Adrenal gland (tissue), 12 donors: ENCODE data around the gene GPR142. TPM values are rescaled to one million over a fixed set of nuclear protein-coding genes. Genes with fewer than 3 reads are reported as not detected.

Experiments
- DNase-seq, 7 donors: peaks; one replicate each; pipeline ENCODE4 v3.0.0-alpha.2; 2019 to 2020
- H3K27ac ChIP-seq, 5 donors: fragments of 200-600 bp; sonication (generic) in 4 of 5; 1 replicate in 3 of 5; 2 replicates in 2 of 5; pipeline versions ENCODE4 v1.5.1 to v1.8.0; 2016 to 2020; ENCODE audit warnings: mild to moderate bottlenecking in 1 of 5
- H3K27me3 ChIP-seq: fragments of 200-600 bp; 2 replicates; pipeline ENCODE4 v1.8.0; 2021
- H3K36me3 ChIP-seq, 2 donors: fragments of 200-600 bp; replicated peaks in 1 of 2; 1 replicate in 1 of 2; 2 replicates in 1 of 2; pipeline versions ENCODE4 v1.5.1 to v1.8.0; 2018 to 2022
- H3K4me1 ChIP-seq, 2 donors: fragments of 200-600 bp; replicated peaks in 1 of 2; 1 replicate in 1 of 2; 2 replicates in 1 of 2; pipeline versions ENCODE4 v1.5.1 to v1.8.0; 2018 to 2021
- H3K4me3 ChIP-seq, 4 donors: fragments of 200-600 bp; sonication (generic) in 3 of 4; one replicate each; pipeline ENCODE4 v1.5.1; 2016 to 2018
- H3K9me3 ChIP-seq, 3 donors: fragments of 200-600 bp; sonication (generic) in 1 of 3; replicated peaks in 1 of 3; 1 replicate in 2 of 3; 2 replicates in 1 of 3; pipeline versions ENCODE4 v1.5.1 to v1.8.0; 2016 to 2021
- CTCF ChIP-seq, 6 experiments: fragments of 450-650 bp in 4 of 6; fragments of 200-600 bp in 2 of 6; sonication (generic) in 1 of 6; IDR thresholded peaks; 1 replicate in 5 of 6; 2 replicates in 1 of 6; pipeline versions ENCODE4 v1.5.1 to v1.8.0; 2016 to 2021; ENCODE audit warnings: antibody characterized with exemption in 6 of 6, mild to moderate bottlenecking in 2 of 6, moderate library complexity in 1 of 6
- POLR2A ChIP-seq, 2 donors: fragments of 450-650 bp; IDR thresholded peaks; one replicate each; pipeline ENCODE4 v1.6.1; 2017; ENCODE audit warnings: antibody characterized with exemption in 2 of 2, mild to moderate bottlenecking in 2 of 2, moderate library complexity in 1 of 2
- WGBS, 4 donors: extraction: QIAGEN DNeasy Blood & Tissue Kit in 2 of 4; methylation state at CpG; one replicate each; pipeline versions ENCODE4 v1.1.5 to v1.1.7; 2013 to 2017; 5-methylcytosine and 5-hydroxymethylcytosine counted together
- intact Hi-C, 2 donors: fragments of 100-400 bp; cut with DNase I; formaldehyde crosslinking; loops; one replicate each; pipeline versions ENCODE4 v1.14.1 to v1.15.0; 2022 to 2023
- polyA plus RNA-seq, 3 donors: library from polyadenylated mRNA; stranded (reverse); fragments of 200-250 nt in 2 of 3; fragments of 350-450 nt in 1 of 3; fragmentation: Illumina TruSeq in 1 of 3; extraction: RNeasy Lipid Tissue Mini Kit (QIAGEN cat#74804) in 1 of 3; gene quantifications; one replicate each; pipeline ENCODE4 v1.2.3, GENCODE V29; 2013 to 2014
- small RNA-seq, 2 donors: library from RNA; depleted of rRNA; stranded (forward); fragments of <200 nt; gene quantifications; one replicate each; pipeline ENCODE3, GENCODE V24; 2016
- total RNA-seq, 9 donors: library from RNA; depleted of rRNA in 4 of 9; stranded (reverse); fragments of >200 nt in 4 of 9; fragments of 120-200 nt in 1 of 9; fragmentation: NEBNext Ultra II Directional in 1 of 9; extraction: Animal tissue kit (Norgen Biotek cat#: 25700) in 1 of 9; gene quantifications; one replicate each; pipeline versions ENCODE4 v1.1.0 to v1.2.4, GENCODE V29; 2013 to 2023
- donor health status: healthy with polysubstance abuse.
- donor health status: Bipolar disorder and iron deficiency.
- donor health status: DM: yes; HTN: yes; CAD: no.
- donor health status: DM: no; HTN: no; CAD: no.
- donor health status: DM: no; HTN: no; CAD: no.
- donor health status: DM: yes; HTN: yes; CAD: no.

Gene GPR142
- total and polyA plus RNA-seq, 12 donors, result 0.13 TPM; not detected in 11

GRCh38 chr17:74417178-74418045 lies 50.1 kb downstream of the GPR142 start:
- no peak for DNase-seq
- Histone ChIP-seq H3K36me3 (no peaks in the 10 kb centered on the region), H3K4me1 (no peaks in the 10 kb centered on the region), H3K27ac (no peak overlapping the region), H3K4me3 (no peak overlapping the region), H3K9me3 (no peaks in the 10 kb centered on the region), H3K27me3 (no peaks in the 10 kb centered on the region)
- intact Hi-C loops, result no loop called here
- TF ChIP-seq POLR2A (IDR thresholded peaks at IDR 0.05) (no peak), CTCF (IDR thresholded peaks at IDR 0.05) (no peak)
- WGBS, 4 donors, result 67 to 81% (median 74%) methylated on average over 10 to 12 of the region's 12 CpGs

GRCh38 chr17:74419928-74420411 lies 52.7 kb downstream of the GPR142 start:
- WGBS, 4 donors, result 86 to 90% (median 89%) methylated on average over 10 of the region's 10 CpGs
- DNase-seq, result no peak
- Histone ChIP-seq H3K4me1 (no peaks in the 10 kb centered on the region), H3K27ac (no peak overlapping the region), H3K36me3 (no peaks in the 10 kb centered on the region), H3K4me3 (no peak overlapping the region), H3K9me3 (no peaks in the 10 kb centered on the region), H3K27me3 (no peaks in the 10 kb centered on the region)
- TF ChIP-seq POLR2A (IDR thresholded peaks at IDR 0.05), result no peak
- TF ChIP-seq CTCF (IDR thresholded peaks at IDR 0.05), result no peak
- intact Hi-C loops, result no loop called here

Small RNA genes lying within 50 kb of the gene (small RNA-seq; reads per million reads assigned to genes)
- 0.17 to 0.36 reads per million in 2 donors for gene RNA5SP448

Other genes with a start within 250 kb of the GPR142 start
- 1,000 to 10,000 TPM in 1 of 9 donors, 100 to 1,000 TPM in 8; 136 to 1,558 (median 716) TPM for gene RPL38, start 163.8 kb upstream of the GPR142 start, total RNA-seq
- gene RPL38, start 163.8 kb upstream of the GPR142 start, polyA plus RNA-seq, result 1,000 to 10,000 TPM in 2 of 3 donors, 100 to 1,000 TPM in 1; 998 to 1,921 (median 1,717) TPM
- gene TTYH2, start 153.9 kb upstream of the GPR142 start, total RNA-seq, result 10 to 100 TPM in 4 of 9 donors, 1 to 10 TPM in 5; 3.7 to 24.0 (median 9.7) TPM
- 10 to 100 TPM in 1 of 3 donors, 1 to 10 TPM in 2; 2.9 to 40.5 (median 5.6) TPM for gene TTYH2, start 153.9 kb upstream of the GPR142 start, polyA plus RNA-seq
- gene DNAI2, start 93.3 kb upstream of the GPR142 start, total RNA-seq, result under 1 TPM in 2 of 9 donors, not detected in 7; 0.06 to 0.14 TPM
- gene DNAI2, start 93.3 kb upstream of the GPR142 start, polyA plus RNA-seq, result under 1 TPM in 1 of 3 donors, not detected in 2; 0.26 TPM
- gene KIF19, start 41.3 kb upstream of the GPR142 start, total RNA-seq, result under 1 TPM in 8 of 9 donors, not detected in 1; 0.06 to 0.69 (median 0.29) TPM
- 1 to 10 TPM in 1 of 3 donors, under 1 TPM in 1, not detected in 1; 0.64 to 1.7 TPM for gene KIF19, start 41.3 kb upstream of the GPR142 start, polyA plus RNA-seq
- 1 to 10 TPM in 2 of 9 donors, under 1 TPM in 3, not detected in 4; 0.11 to 1.1 (median 0.69) TPM for gene BTBD17, start 5.6 kb upstream of the GPR142 start, total RNA-seq
- gene BTBD17, start 5.6 kb upstream of the GPR142 start, polyA plus RNA-seq, result under 1 TPM; 0.10 to 0.72 (median 0.24) TPM
- 10 to 100 TPM; 20.1 to 67.2 (median 33.8) TPM for gene GPRC5C, start 64.6 kb downstream of the GPR142 start, total RNA-seq
- 10 to 100 TPM in 2 of 3 donors, 1 to 10 TPM in 1; 2.7 to 29.8 (median 18.2) TPM for gene GPRC5C, start 64.6 kb downstream of the GPR142 start, polyA plus RNA-seq
- 10 to 100 TPM in 6 of 9 donors, 1 to 10 TPM in 3; 1.6 to 26.6 (median 15.1) TPM for gene CD300A, start 99.1 kb downstream of the GPR142 start, total RNA-seq
- gene CD300A, start 99.1 kb downstream of the GPR142 start, polyA plus RNA-seq, result 10 to 100 TPM in 1 of 3 donors, 1 to 10 TPM in 2; 7.3 to 11.7 (median 8.5) TPM
- gene CD300LB, start 164.0 kb downstream of the GPR142 start, total RNA-seq, result under 1 TPM in 8 of 9 donors, not detected in 1; 0.17 to 0.95 (median 0.26) TPM
- gene CD300LB, start 164.0 kb downstream of the GPR142 start, polyA plus RNA-seq, result under 1 TPM; 0.24 to 0.40 (median 0.30) TPM
- gene CD300C, start 178.6 kb downstream of the GPR142 start, total RNA-seq, result 1 to 10 TPM in 7 of 9 donors, under 1 TPM in 1, not detected in 1; 0.22 to 4.5 (median 2.5) TPM
- gene CD300C, start 178.6 kb downstream of the GPR142 start, polyA plus RNA-seq, result 1 to 10 TPM in 2 of 3 donors, under 1 TPM in 1; 0.64 to 1.2 (median 1.0) TPM
- not detected for gene CD300H, start 200.0 kb downstream of the GPR142 start, total RNA-seq
- gene CD300H, start 200.0 kb downstream of the GPR142 start, polyA plus RNA-seq, result not detected
- not detected for gene CD300LD, start 224.8 kb downstream of the GPR142 start, total RNA-seq
- not detected for gene CD300LD, start 224.8 kb downstream of the GPR142 start, polyA plus RNA-seq